Activated CD4-positive, alpha-beta memory T cell treated with anti-CD3 and anti-CD28 coated beads for 36 hours (primary cell): ENCODE results near the gene SYMPK. TPM values are rescaled to one million over a fixed set of nuclear protein-coding genes. Genes with fewer than 3 reads are reported as not detected.
A peak's percentile ranks its signal among the peaks of the same experiment; 100 is the strongest.
"Not testable (repeated sequence)": the region's sequence is repeated elsewhere in the genome, so short reads cannot be mapped to it uniquely, and the experiment has no call there.

Source experiments
- CTCF ChIA-PET: fragments of 350-600 bp; sonication (Branson Sonifier 250); formaldehyde crosslinking; loops from one replicate; lab custom pipeline; 2021; ENCODE audit warnings: antibody characterized with exemption, inconsistent platforms; lab: Charles Lee
- POLR2A ChIA-PET: fragments of 350-600 bp; sonication (Branson Sonifier 250); formaldehyde crosslinking; loops from one replicate; lab custom pipeline; 2021; ENCODE audit warnings: antibody characterized with exemption; lab: Charles Lee
- DNase-seq: peaks from one replicate; pipeline ENCODE4 v3.0.0-alpha.2; 2020
- H3K27ac Mint-ChIP-seq: one replicate; pipeline ENCODE4 v1.8.0; 2021; ENCODE audit warnings: mixed read lengths
- H3K27me3 Mint-ChIP-seq: one replicate; pipeline ENCODE4 v1.8.0; 2021; ENCODE audit warnings: mixed read lengths
- H3K36me3 Mint-ChIP-seq: one replicate; pipeline ENCODE4 v1.8.0; 2021; ENCODE audit warnings: mixed read lengths
- H3K4me1 Mint-ChIP-seq: one replicate; pipeline ENCODE4 v1.8.0; 2021; ENCODE audit warnings: low read depth, mixed read lengths
- H3K4me3 Mint-ChIP-seq: one replicate; pipeline ENCODE4 v1.8.0; 2021; ENCODE audit warnings: mild to moderate bottlenecking, mixed read lengths
- H3K9me3 Mint-ChIP-seq: one replicate; pipeline ENCODE4 v1.8.0; 2021; ENCODE audit warnings: mixed read lengths
- intact Hi-C: fragments of 100-400 bp; cut with micrococcal nuclease; formaldehyde crosslinking; loops from one replicate; pipeline ENCODE4 v1.15.1; 2023
- total RNA-seq, 2 experiments: library from RNA; stranded (reverse); gene quantifications; one replicate each; pipeline ENCODE4 v1.2.3, GENCODE V29; 2021

SYMPK gene
- total RNA-seq, 2 experiments from 2014 or later = 87.8 to 91.6 TPM

DNA sequence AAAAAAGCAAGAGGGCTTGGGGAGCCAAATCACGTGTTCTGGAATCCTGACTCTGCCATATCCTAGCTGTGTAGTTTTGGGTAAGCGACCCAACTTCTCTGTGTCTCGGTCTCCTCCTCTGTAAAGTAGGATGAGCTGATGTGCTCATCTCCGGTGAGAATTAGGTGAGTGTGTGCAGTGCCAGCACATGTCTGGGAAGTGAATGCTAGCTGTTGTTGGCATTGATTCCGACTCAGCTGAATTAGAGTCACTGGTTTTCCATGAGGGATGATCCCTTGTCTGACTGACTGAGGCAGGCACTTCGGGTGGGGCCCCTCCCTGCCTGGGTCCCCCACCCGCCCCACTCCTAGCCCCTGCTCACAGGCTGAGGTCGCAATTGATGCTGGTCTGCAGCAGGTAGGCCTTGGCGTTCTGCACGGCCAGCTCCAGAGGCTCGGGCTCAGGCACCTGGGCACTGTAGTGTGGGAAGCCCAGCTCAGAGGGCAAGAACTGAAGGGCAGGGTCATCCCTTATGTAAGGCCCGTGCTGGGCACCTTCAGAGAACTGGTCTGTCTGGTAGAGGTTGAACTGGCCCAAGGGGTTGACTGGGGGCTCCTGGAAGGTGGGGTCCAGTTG lies 48.7 kb downstream of the SYMPK start:
- no peaks in the 10 kb centered on the region for H3K27me3 Mint-ChIP-seq
- ChIA-PET POLR2A (interaction anchor here (0.6 to 0.8 kb wide), 3 partner anchors 9 to 34 kb away, joined by 3 to 5 read pairs (median 5); no protein-coding TSS in a partner anchor), CTCF (interaction anchor here (0.7 to 1.2 kb wide), 3 partner anchors 15 to 92 kb away, joined by 3 to 4 read pairs (median 4); partner anchors contain the start of gene SIX5)
- intact Hi-C loops = no loop called here
- H3K36me3 Mint-ChIP-seq = peaks cover 4% of the 10 kb centered on the region
- H3K4me3 Mint-ChIP-seq = no peak overlapping the region
- H3K9me3 Mint-ChIP-seq = no peaks in the 10 kb centered on the region
- DNase-seq = no peak
- H3K4me1 Mint-ChIP-seq = peaks cover 6% of the 10 kb centered on the region
- H3K27ac Mint-ChIP-seq = no peak overlapping the region

DNA sequence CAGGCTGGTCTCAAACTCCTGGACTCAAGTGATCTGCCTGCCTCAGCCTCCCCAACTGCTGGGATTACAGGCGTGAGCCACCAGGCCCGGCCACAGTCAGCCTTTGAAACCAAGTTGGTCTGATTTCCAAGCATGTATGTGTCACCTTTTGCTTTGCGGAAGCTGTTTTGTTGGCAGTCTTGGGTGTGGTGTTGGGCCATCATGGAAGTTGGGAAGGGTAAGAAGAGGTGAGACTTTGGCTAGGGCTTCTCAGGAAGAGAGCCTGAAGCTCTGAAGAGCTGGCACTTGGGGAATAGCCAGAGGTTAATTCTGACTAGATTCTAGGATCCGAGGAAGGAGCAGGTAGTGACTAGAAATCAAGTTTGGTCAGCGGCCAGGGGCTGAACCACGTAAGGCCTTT lies 50.6 kb downstream of the SYMPK start:
- Mint-ChIP-seq H3K27me3 (no peaks in the 10 kb centered on the region), H3K4me3 (no peak overlapping the region), H3K27ac (no peak overlapping the region), H3K36me3 (peaks cover 4% of the 10 kb centered on the region), H3K4me1 (peaks cover 6% of the 10 kb centered on the region), H3K9me3 (no peaks in the 10 kb centered on the region)
- no peak for DNase-seq
- ChIA-PET POLR2A (no interaction called here), CTCF (interaction anchor here (0.6 to 1.6 kb wide), 3 partner anchors 12 to 42 kb away, joined by 3 to 4 read pairs (median 4); no protein-coding TSS in a partner anchor)
- intact Hi-C loops = no loop called here

DNA sequence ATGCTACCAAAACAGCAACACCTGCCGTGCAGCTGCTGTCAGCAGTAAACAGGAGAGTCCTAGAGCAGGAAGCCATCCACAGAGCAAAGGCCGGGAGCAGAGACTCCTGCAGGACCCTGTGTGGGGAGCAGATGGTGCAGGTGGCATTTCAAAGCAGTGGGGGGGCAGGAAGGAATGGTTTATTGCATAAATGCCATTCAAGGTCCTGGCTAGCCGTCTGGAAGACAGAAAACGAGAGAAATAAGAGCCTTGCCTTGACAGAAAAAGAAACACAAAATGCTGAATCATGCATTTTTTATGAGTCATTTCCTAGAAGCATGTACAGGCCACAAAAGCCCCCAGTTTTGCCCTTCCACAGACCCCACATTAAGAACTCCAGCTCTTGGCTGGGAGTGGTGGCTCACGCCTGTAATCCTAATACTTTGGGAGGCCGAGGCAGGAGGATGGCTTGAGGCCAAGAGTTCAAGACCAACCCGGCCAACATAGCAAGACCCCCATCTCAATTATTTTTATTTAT lies 53.2 kb downstream of the SYMPK start:
- H3K27ac Mint-ChIP-seq = no peak overlapping the region
- H3K27me3 Mint-ChIP-seq = no peaks in the 10 kb centered on the region
- CTCF ChIA-PET = no interaction called here
- no peak overlapping the region for H3K4me3 Mint-ChIP-seq
- peaks cover 2% of the 10 kb centered on the region for H3K36me3 Mint-ChIP-seq
- H3K9me3 Mint-ChIP-seq = no peaks in the 10 kb centered on the region
- intact Hi-C loops = no loop called here
- POLR2A ChIA-PET = no interaction called here
- H3K4me1 Mint-ChIP-seq = peaks cover 6% of the 10 kb centered on the region
- DNase-seq = no peak

DNA sequence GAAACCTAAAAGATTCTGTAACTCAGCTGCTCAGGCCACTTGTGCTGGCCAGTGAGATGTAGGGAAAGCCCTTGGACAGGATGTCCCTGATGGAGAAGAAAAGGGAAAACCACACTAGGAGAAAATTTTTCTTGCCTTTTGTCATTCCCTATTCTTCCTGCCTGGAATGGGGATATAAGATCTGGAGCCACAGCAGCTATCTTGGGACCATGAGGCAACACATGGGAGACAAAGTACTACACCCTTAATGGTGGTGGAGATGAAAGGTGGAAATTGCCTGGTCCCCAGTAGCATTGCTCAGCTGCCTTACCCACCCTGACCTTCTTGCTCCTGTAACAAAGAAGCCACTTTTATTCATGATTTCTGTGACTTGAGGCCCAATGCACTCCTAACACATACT lies 57.2 kb downstream of the SYMPK start:
- intact Hi-C loops = no loop called here
- no peak overlapping the region for H3K27ac Mint-ChIP-seq
- POLR2A ChIA-PET = interaction anchor here (0.6 kb wide), 2 partner anchors 9 to 166 kb away, joined by 3 read pairs; no protein-coding TSS in a partner anchor
- CTCF ChIA-PET = interaction anchor here (0.6 to 1.0 kb wide), 2 partner anchors 11 to 763 kb away, joined by 3 read pairs; no protein-coding TSS in a partner anchor
- H3K36me3 Mint-ChIP-seq = no peaks in the 10 kb centered on the region
- H3K9me3 Mint-ChIP-seq = no peaks in the 10 kb centered on the region
- H3K27me3 Mint-ChIP-seq = peaks cover 7% of the 10 kb centered on the region
- peaks cover 6% of the 10 kb centered on the region for H3K4me1 Mint-ChIP-seq
- H3K4me3 Mint-ChIP-seq = no peak overlapping the region
- DNase-seq = no peak

DNA sequence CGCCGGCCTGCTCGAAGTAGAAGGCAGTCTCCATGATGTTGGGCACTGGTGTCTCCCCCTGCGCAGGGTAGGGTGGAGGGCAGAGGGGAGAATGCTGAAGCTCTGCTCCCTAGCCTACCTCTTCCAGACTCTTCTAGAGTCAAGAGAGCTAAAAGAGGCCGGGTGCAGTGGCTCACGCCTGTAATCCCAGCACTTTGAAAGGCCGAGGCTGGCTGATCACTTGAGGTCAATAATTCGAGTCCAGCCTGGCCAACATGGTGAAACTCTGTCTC lies 58.1 kb downstream of the SYMPK start:
- no peaks in the 10 kb centered on the region for H3K36me3 Mint-ChIP-seq
- H3K27me3 Mint-ChIP-seq = peaks cover 10% of the 10 kb centered on the region
- H3K9me3 Mint-ChIP-seq = no peaks in the 10 kb centered on the region
- ChIA-PET CTCF (interaction anchor here (0.6 to 0.8 kb wide), 2 partner anchors 12 to 13 kb away, joined by 3 to 4 read pairs; no protein-coding TSS in a partner anchor), POLR2A (interaction anchor here (0.6 kb wide), 2 partner anchors 9 to 738 kb away, joined by 3 to 4 read pairs; no protein-coding TSS in a partner anchor)
- no peak overlapping the region for H3K4me3 Mint-ChIP-seq
- intact Hi-C loops = no loop called here
- H3K27ac Mint-ChIP-seq = no peak overlapping the region
- DNase-seq = no peak
- peaks cover 6% of the 10 kb centered on the region for H3K4me1 Mint-ChIP-seq

DNA sequence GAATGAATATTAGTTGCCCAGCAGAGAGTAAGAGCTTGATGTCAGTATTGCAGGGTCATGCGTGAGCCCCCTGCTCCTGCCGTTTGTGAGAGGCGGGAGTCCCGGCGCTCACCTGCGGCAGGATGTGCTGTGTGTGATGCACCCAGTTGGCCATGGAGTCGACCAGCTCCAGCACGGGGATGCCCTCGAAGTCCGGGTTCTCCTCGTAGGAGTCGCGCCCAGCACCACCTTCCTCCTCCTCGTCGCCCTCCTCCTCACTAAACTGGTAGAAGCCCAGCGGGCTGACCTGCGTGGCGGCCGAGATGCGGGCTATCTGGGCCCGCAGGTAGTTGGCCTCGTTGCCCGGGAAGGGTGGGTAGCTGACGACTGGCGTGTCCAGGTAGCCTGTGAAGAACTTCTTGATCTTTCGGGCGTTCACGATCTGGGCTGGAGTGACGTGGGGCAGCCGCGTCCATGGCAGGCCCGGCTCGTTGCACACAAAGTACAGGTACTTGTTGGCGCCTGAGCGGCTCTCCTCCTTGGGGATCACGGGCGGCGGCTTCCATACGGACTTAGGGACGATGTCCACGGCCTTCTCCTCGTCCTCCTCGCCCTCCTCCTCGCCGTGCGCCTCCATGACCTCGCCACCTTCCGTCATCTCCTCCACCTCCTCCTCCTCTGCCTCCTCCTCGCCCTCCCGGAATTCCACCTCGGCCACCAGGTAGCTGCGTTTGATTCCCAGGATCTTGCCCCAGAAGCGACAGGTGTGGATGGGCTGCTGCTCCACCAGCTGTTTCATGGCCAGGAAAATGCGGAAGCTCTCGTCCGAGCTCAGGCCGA lies 58.6 kb downstream of the SYMPK start:
- H3K27ac Mint-ChIP-seq = no peak overlapping the region
- no peaks in the 10 kb centered on the region for H3K9me3 Mint-ChIP-seq
- ChIA-PET POLR2A (no interaction called here), CTCF (interaction anchor here (0.6 to 3.0 kb wide), 3 partner anchors 12 to 13 kb away, joined by 3 to 9 read pairs (median 4); no protein-coding TSS in a partner anchor)
- intact Hi-C loops = no loop called here
- DNase-seq = no peak
- peaks cover under 1% of the 10 kb centered on the region for H3K4me1 Mint-ChIP-seq
- H3K27me3 Mint-ChIP-seq = peaks cover 13% of the 10 kb centered on the region
- H3K4me3 Mint-ChIP-seq = no peak overlapping the region
- no peaks in the 10 kb centered on the region for H3K36me3 Mint-ChIP-seq

DNA sequence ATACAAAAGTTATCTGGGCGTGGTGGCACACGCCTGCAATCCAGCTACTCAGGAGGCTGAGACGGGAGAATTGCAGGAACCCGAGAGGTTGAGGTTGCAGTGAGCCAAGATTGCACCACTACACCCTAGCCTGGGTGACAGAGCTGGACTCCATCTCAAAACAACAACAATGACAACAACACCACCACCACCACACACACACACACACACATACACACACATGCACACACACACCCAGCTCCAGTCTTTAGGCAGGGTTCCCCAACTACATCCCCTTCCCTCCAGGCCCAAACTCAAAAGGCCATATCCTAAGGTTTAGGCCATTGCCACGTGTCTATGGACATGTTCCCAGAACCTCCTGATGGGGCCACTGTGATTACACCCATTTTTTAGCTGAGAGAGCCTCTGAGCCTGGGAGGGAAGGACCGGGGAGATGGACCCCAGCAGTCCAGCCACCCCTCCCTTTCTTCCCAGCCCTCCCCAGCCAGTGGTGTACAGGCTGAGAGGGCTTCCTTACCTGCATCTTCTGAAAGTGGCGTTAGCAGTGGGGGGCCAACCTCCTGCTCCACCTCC lies 61.3 kb downstream of the SYMPK start:
- H3K4me3 Mint-ChIP-seq = no peak overlapping the region
- peaks cover 6% of the 10 kb centered on the region for H3K4me1 Mint-ChIP-seq
- CTCF ChIA-PET = interaction anchor here (3.0 to 5.8 kb wide), 2 partner anchors 15 to 33 kb away, joined by 9 to 121 read pairs; partner anchors contain the start of gene SIX5
- intact Hi-C loops = no loop called here
- no peaks in the 10 kb centered on the region for H3K36me3 Mint-ChIP-seq
- POLR2A ChIA-PET = no interaction called here
- DNase-seq = no peak
- no peak overlapping the region for H3K27ac Mint-ChIP-seq
- H3K9me3 Mint-ChIP-seq = no peaks in the 10 kb centered on the region
- peaks cover 24% of the 10 kb centered on the region for H3K27me3 Mint-ChIP-seq

DNA sequence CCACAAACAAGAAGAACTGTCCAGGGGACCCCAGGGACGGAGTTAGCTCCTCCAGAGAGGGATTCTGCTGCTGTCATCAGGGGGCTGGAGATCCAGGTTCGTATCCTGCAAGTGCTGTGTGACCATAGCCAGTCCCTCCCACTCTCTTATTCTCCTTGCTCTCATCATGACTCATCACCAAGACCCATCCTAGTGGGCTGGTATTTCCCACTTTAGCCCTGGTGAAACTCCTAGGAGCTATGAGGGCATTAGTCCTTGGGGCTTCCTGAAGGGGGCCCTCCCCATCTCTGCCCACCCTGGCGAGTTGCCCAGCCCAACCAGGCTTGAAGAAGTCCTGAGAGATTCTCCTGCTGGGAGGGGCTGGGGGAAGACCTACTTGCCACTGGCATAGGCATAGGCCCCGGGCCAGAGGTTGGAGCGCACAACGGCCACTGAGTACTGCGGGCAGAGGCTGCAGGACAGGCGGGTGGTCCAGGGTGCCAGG lies 62.8 kb downstream of the SYMPK start:
- H3K4me1 Mint-ChIP-seq = peaks cover 6% of the 10 kb centered on the region
- CTCF ChIA-PET = interaction anchor here (1.0 to 5.8 kb wide), 10 partner anchors 10 to 108 kb away, joined by 3 to 121 read pairs (median 10); partner anchors contain the start of genes DMPK, QPCTL, SIX5 and SNRPD2
- H3K9me3 Mint-ChIP-seq = no peaks in the 10 kb centered on the region
- no peak for DNase-seq
- POLR2A ChIA-PET = interaction anchor here (1.7 kb wide), 1 partner anchor 30 kb away, joined by 10 read pairs; the partner anchor contains the start of gene SIX5
- intact Hi-C loops = no loop called here
- no peak overlapping the region for H3K4me3 Mint-ChIP-seq
- H3K27ac Mint-ChIP-seq = no peak overlapping the region
- no peaks in the 10 kb centered on the region for H3K36me3 Mint-ChIP-seq
- peaks cover 28% of the 10 kb centered on the region for H3K27me3 Mint-ChIP-seq

DNA sequence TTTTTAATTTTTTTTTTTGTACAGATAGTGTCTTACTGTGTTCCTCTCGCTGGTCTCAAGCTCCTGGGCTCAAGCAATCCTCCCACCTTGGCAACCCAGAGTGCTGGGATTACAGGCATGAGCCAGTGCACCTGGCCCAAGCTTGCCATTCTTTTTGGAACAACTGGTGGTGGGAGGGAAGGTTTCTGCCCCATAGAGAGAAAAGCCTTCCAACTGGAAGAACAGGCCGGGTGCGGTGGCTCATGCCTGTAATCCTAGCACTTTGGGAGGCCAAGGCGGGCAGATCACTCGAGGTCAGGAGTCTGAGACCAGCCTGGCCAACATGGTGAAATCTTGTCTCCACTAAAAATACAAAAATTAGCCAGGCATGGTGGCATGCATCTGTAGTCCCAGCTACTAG lies 63.4 kb downstream of the SYMPK start:
- intact Hi-C loops = loop anchor here (1.0 kb wide), 1 partner anchor 29 kb away; no protein-coding TSS in a partner anchor
- H3K4me1 Mint-ChIP-seq, H3K27ac Mint-ChIP-seq, DNase-seq, H3K36me3 Mint-ChIP-seq, H3K9me3 Mint-ChIP-seq, H3K4me3 Mint-ChIP-seq: not testable (repeated sequence)
- ChIA-PET CTCF (interaction anchor here (0.6 to 5.8 kb wide), 20 partner anchors 9 to 360 kb away, joined by 3 to 121 read pairs (median 4); partner anchors contain the start of genes DMPK, QPCTL, SIX5 and SNRPD2), POLR2A (interaction anchor here (1.7 kb wide), 1 partner anchor 30 kb away, joined by 10 read pairs; the partner anchor contains the start of gene SIX5)
- H3K27me3 Mint-ChIP-seq = peaks cover 33% of the 10 kb centered on the region

DNA sequence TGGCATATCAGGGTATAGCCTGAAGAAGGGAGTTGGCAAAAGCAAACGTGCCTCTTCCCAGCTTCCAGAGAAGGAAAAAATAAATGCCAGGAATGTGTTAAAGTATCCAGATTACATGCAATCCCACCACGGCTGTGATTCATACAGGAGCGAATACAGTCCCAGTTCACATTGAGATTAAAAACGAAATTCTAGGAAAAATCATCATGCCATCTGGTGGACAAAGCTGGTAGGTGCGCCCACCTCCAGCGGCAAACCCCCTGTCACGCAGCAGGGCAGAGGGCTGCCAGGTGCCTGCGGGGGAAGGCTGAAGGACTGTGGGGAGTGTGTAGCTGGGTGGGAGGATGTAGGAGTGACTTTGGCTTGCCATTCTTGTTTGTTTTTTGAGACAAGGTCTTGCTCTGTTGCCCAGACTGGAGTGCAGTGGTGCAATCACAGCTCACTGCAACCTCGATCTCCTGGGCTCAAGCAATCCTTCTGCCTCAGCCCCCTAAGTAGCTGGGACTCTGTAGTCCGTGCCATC lies 63.9 kb downstream of the SYMPK start:
- intact Hi-C loops = loop anchor here (1.0 kb wide), 1 partner anchor 29 kb away; no protein-coding TSS in a partner anchor
- CTCF ChIA-PET = interaction anchor here (0.6 to 5.8 kb wide), 20 partner anchors 9 to 360 kb away, joined by 3 to 121 read pairs (median 4); partner anchors contain the start of genes DMPK, QPCTL, SIX5 and SNRPD2
- Mint-ChIP-seq H3K27me3 (peaks cover 34% of the 10 kb centered on the region), H3K36me3 (no peaks in the 10 kb centered on the region), H3K9me3 (no peaks in the 10 kb centered on the region), H3K4me3 (peak overlapping the region; percentile 3), H3K27ac (peak overlapping the region; percentile 23), H3K4me1 (peaks cover 10% of the 10 kb centered on the region)
- POLR2A ChIA-PET = interaction anchor here (1.7 kb wide), 1 partner anchor 29 kb away, joined by 10 read pairs; the partner anchor contains the start of gene SIX5
- peak; percentile 71 for DNase-seq

DNA sequence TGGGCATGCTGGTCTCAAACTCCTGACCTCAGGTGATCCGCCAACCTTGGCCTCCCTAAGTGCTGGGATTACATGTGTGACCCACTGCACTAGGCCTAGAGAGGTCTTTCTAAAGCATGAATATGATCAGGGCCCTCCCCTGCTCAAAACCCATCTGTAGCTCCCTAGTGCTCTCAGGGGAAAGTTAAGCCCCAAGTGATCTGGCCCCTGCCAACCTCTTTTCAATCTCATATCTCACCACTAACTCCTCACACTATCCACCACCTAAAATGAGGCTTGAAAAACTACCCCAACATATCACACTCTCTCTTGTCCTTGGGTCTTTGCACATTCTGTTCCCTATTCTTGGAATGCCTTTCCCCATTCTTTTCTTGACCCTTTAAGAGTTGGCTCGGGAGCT lies 68.3 kb downstream of the SYMPK start:
- DNase-seq = no peak
- H3K27ac Mint-ChIP-seq = peak overlapping the region; percentile 30
- CTCF ChIA-PET = interaction anchor here (0.9 to 2.9 kb wide), 4 partner anchors 10 to 25 kb away, joined by 3 to 24 read pairs (median 4); partner anchors contain the start of gene SIX5
- no peak overlapping the region for H3K4me3 Mint-ChIP-seq
- peaks cover 36% of the 10 kb centered on the region for H3K4me1 Mint-ChIP-seq
- peaks cover 27% of the 10 kb centered on the region for H3K27me3 Mint-ChIP-seq
- H3K36me3 Mint-ChIP-seq = peaks cover 13% of the 10 kb centered on the region
- H3K9me3 Mint-ChIP-seq = no peaks in the 10 kb centered on the region
- intact Hi-C loops = no loop called here
- POLR2A ChIA-PET = no interaction called here
